Thyroid gland (tissue), 4 donors: ENCODE results near the gene APMAP. TPM values are rescaled to one million over a fixed set of nuclear protein-coding genes. Genes with fewer than 3 reads are reported as not detected.
A peak's percentile ranks its signal among the peaks of the same experiment; 100 is the strongest.

Experiments used
- DNase-seq, 2 donors: peaks; one replicate each; pipeline ENCODE4 v3.0.0-alpha.2; 2019
- H3K27ac ChIP-seq, 3 donors: fragments of 200-600 bp; sonication (generic); 1 replicate in 2 of 3; 2 replicates in 1 of 3; pipeline ENCODE4 v1.5.1; 2016 to 2019; ENCODE audit warnings: mild to moderate bottlenecking in 1 of 3, moderate library complexity in 1 of 3
- H3K27me3 ChIP-seq: fragments of 200-600 bp; sonication (generic); one replicate; pipeline ENCODE4 v1.5.1; 2019
- H3K36me3 ChIP-seq, 2 donors: fragments of 200-600 bp; sonication (generic); one replicate each; pipeline ENCODE4 v1.5.1; 2016 to 2019
- H3K4me1 ChIP-seq, 2 donors: fragments of 200-600 bp; sonication (generic); one replicate each; pipeline ENCODE4 v1.5.1; 2017 to 2019
- H3K4me3 ChIP-seq, 3 donors: fragments of 200-600 bp; sonication (generic); replicated peaks in 1 of 3; 1 replicate in 2 of 3; 2 replicates in 1 of 3; pipeline ENCODE4 v1.5.1; 2016; ENCODE audit warnings: mild to moderate bottlenecking in 1 of 3
- H3K9me3 ChIP-seq: fragments of 200-600 bp; sonication (generic); one replicate; pipeline ENCODE4 v1.5.1; 2017
- POLR2A ChIP-seq, 2 donors: fragments of 450-650 bp; IDR thresholded peaks; one replicate each; pipeline ENCODE4 v1.6.1; 2017; ENCODE audit warnings: antibody characterized with exemption in 2 of 2, mild to moderate bottlenecking in 2 of 2, moderate library complexity in 1 of 2
- WGBS, 2 donors: methylation state at CpG; one replicate each; pipeline ENCODE4 v1.1.5; 2017; 5-methylcytosine and 5-hydroxymethylcytosine counted together
- intact Hi-C: fragments of 100-400 bp; cut with DNase I; formaldehyde crosslinking; loops from one replicate; pipeline ENCODE4 v1.15.1; 2023
- total RNA-seq, 4 donors: library from RNA; depleted of rRNA; stranded (reverse); fragments of >200 nt; gene quantifications; one replicate each; pipeline ENCODE4 v1.2.3, GENCODE V29; 2016
- TF ChIP-seq, protein P1 (sequence below), 6 experiments: fragments of 200-600 bp in 3 of 6; fragments of 450-650 bp in 3 of 6; sonication (generic) in 3 of 6; IDR thresholded peaks; one replicate each; pipeline ENCODE4 v1.5.1; 2016 to 2019; ENCODE audit warnings: antibody characterized with exemption in 6 of 6, mild to moderate bottlenecking in 2 of 6, inconsistent platforms in 1 of 6, moderate library complexity in 1 of 6

APMAP gene
- total RNA-seq, 4 donors from 2014 or later, result 171 to 205 (median 186) TPM

DNA sequence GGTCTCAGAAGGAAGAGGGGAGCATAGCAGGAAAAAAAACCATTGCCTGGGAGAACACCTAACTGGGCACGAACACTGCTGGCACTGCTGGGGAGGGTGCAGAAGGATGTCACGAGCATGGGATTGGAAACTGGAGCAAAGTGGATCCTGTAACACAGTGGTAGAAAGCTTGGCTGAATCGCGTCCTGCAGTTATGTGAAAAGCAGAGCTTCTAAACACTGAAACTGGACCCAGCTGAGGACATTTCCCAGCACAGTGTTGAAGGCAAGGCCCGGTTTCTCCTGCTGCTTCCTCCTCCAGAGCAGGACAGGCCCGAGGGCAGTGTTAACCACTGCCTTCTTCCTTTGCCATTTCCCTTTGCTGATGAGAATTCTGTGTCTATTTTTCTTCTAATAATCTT is 6.7 kb downstream of the APMAP start:
- no peak for TF ChIP-seq POLR2A (IDR thresholded peaks at IDR 0.05)
- TF ChIP-seq, protein P1, sequence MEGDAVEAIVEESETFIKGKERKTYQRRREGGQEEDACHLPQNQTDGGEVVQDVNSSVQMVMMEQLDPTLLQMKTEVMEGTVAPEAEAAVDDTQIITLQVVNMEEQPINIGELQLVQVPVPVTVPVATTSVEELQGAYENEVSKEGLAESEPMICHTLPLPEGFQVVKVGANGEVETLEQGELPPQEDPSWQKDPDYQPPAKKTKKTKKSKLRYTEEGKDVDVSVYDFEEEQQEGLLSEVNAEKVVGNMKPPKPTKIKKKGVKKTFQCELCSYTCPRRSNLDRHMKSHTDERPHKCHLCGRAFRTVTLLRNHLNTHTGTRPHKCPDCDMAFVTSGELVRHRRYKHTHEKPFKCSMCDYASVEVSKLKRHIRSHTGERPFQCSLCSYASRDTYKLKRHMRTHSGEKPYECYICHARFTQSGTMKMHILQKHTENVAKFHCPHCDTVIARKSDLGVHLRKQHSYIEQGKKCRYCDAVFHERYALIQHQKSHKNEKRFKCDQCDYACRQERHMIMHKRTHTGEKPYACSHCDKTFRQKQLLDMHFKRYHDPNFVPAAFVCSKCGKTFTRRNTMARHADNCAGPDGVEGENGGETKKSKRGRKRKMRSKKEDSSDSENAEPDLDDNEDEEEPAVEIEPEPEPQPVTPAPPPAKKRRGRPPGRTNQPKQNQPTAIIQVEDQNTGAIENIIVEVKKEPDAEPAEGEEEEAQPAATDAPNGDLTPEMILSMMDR (IDR thresholded peaks at IDR 0.05), result no peak
- peak in 1 of 2 donors; percentile 28 for DNase-seq
- Histone ChIP-seq H3K27ac (peak overlapping the region; percentile 72 to 84 (median 81)), H3K36me3 (no peaks in the 10 kb centered on the region), H3K9me3 (no peaks in the 10 kb centered on the region), H3K4me1 (peaks cover 63 to 72% of the 10 kb centered on the region in 2 donors), H3K27me3 (no peaks in the 10 kb centered on the region), H3K4me3 (no peak overlapping the region)
- intact Hi-C loops, result loop anchor here (10.0 kb wide), 1 partner anchor 51 kb away; no protein-coding TSS in a partner anchor
- 45 to 49% methylated on average over 6 of the region's 6 CpGs for WGBS, 2 donors

DNA sequence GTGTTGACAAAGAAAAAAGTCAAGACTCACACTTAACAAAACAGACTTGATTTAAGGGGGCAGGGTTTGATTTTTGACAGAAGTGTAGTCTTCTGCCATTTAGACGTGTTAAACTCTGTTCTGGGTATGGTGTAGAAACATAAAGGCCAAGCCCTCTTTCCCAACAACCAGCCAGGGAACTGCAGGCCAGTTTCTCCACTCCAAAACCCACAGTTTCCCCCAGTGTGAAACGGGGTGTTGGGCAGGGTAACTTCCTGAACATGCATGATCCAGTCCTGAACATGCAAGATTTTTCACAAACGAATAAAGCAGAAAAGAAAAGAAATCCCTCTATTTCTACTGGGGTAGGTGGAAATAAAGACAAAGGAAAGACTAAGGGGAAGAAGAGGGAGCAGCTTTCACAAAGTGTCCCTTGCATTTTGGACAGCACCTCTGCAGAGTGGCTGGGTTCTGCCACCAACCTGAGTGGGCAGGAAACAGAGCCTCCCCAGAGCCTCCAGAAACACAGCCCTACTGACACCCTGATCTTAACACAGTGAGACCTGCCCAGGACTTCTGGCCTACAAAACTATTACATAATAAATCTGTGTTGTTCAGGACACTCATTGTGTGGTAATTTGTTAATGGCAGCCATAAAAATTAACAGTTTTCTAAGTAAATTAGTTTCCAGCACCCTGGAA is 7.5 kb downstream of the APMAP start:
- intact Hi-C loops, result loop anchor here (10.0 kb wide), 1 partner anchor 50 kb away; no protein-coding TSS in a partner anchor
- no peak for DNase-seq
- no peaks in the 10 kb centered on the region for H3K27me3 ChIP-seq
- H3K4me1 ChIP-seq, result peaks cover 58 to 71% of the 10 kb centered on the region in 2 donors
- TF ChIP-seq, protein P1 (IDR thresholded peaks at IDR 0.05), result no peak
- TF ChIP-seq POLR2A (IDR thresholded peaks at IDR 0.05), result no peak
- peak overlapping the region; percentile 72 to 84 (median 81) for H3K27ac ChIP-seq
- WGBS, 2 donors, result 56 to 59% methylated on average over 3 of the region's 3 CpGs
- H3K4me3 ChIP-seq, result no peak overlapping the region
- H3K36me3 ChIP-seq, result peaks cover 3 to 5% of the 10 kb centered on the region in 2 donors
- H3K9me3 ChIP-seq, result no peaks in the 10 kb centered on the region

DNA sequence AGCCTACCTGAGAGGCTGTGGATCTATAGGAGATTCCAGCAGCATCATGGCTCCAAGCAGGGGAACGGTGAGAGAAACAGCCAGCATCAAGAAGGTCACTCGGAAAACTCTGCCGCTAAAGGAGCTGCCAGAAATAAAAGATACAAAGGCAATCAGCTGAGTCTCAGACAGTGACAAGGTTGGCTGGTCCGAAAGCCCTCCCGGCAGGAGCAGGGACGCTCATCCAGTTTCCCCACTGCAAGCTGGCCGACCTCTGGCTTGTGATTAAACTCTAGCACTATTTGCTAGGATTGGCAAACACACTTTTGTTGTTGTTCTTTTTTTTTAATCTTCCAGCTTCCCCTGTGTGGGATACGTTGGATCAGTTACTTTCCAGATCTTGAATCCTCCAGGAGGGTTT is 8.7 kb downstream of the APMAP start:
- no peaks in the 10 kb centered on the region for H3K9me3 ChIP-seq
- TF ChIP-seq, protein P1 (IDR thresholded peaks at IDR 0.05), result no peak
- peak in 1 of 2 donors; percentile 33 for TF ChIP-seq POLR2A (IDR thresholded peaks at IDR 0.05)
- peaks cover 5 to 7% of the 10 kb centered on the region in 2 donors for H3K36me3 ChIP-seq
- DNase-seq, result peak; percentile 79 to 86
- no peak overlapping the region for H3K4me3 ChIP-seq
- peak overlapping the region; percentile 72 to 84 (median 81) for H3K27ac ChIP-seq
- 40 to 43% methylated on average over 8 of the region's 8 CpGs for WGBS, 2 donors
- peaks cover 52 to 71% of the 10 kb centered on the region in 2 donors for H3K4me1 ChIP-seq
- intact Hi-C loops, result loop anchor here (10.0 kb wide), 1 partner anchor 49 kb away; no protein-coding TSS in a partner anchor
- H3K27me3 ChIP-seq, result no peaks in the 10 kb centered on the region

DNA sequence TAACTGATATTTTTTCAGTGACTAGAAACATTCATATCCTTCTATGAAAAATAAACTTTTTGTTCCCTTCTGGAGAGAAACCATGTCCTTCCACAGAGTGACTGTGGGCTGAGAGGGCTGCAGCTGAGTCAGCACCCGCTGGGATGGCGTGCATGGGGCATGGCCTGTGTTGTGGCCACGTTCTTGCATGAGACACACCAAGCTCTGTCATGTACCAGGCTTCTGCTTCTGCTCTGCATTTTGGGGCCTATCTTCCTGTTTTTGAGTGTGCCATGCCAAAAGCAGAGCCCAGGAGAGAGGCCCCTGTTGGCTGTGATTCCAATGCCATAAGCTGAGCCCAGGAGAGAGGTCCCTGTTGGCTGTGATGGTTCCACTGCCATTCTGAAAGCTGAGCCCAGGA is 10.8 kb downstream of the APMAP start:
- intact Hi-C loops, result loop anchor here (10.0 kb wide), 1 partner anchor 47 kb away; no protein-coding TSS in a partner anchor
- WGBS, 2 donors, result 89 to 94% methylated on average over 3 of the region's 3 CpGs
- Histone ChIP-seq H3K36me3 (peaks cover 7 to 10% of the 10 kb centered on the region in 2 donors), H3K4me3 (no peak overlapping the region), H3K9me3 (no peaks in the 10 kb centered on the region), H3K27ac (peak overlapping the region in 1 of 3 donors; percentile 84), H3K27me3 (no peaks in the 10 kb centered on the region), H3K4me1 (peaks cover 36 to 66% of the 10 kb centered on the region in 2 donors)
- DNase-seq, result no peak
- TF ChIP-seq, protein P1 (IDR thresholded peaks at IDR 0.05), result no peak

DNA sequence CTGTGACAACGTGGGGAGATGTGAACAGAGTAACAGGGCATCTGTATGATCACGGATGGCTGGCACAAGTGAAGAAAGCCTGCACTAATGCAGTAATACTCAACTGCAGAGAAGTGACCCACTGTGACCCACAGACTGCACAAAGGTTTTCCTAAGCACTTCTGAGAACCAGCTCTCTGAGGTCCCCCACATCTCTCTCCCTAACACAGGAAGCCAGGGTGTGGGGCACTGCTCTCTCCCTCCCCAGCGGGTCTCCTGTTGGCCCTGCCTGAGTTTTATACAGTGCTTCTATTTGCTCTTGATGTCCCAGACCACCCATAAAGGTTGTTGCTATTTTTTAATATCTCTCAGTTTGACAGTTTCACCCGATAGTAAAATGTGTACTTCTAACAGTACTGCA is 11.3 kb downstream of the APMAP start:
- 80 to 88% methylated on average over 4 of the region's 4 CpGs for WGBS, 2 donors
- H3K9me3 ChIP-seq, result no peaks in the 10 kb centered on the region

More for the DNA sequence above, 11.3 kb downstream of the APMAP start:
- intact Hi-C loops, result loop anchor here (10.0 kb wide), 1 partner anchor 46 kb away; no protein-coding TSS in a partner anchor
- Histone ChIP-seq H3K4me1 (peaks cover 33 to 61% of the 10 kb centered on the region in 2 donors), H3K36me3 (peaks cover 7 to 12% of the 10 kb centered on the region in 2 donors), H3K27me3 (no peaks in the 10 kb centered on the region), H3K4me3 (no peak overlapping the region), H3K27ac (peak overlapping the region in 1 of 3 donors; percentile 84)
- TF ChIP-seq, protein P1 (IDR thresholded peaks at IDR 0.05), result no peak
- TF ChIP-seq POLR2A (IDR thresholded peaks at IDR 0.05), result no peak
- no peak for DNase-seq
